Lower lobe of right lung (tissue), 2 donors: ENCODE data around the gene VASP. TPM values are rescaled to one million over a fixed set of nuclear protein-coding genes. Genes with fewer than 3 reads are reported as not detected.

ENCODE experiments used
- ATAC-seq, 2 donors: fragments of 200-7000 bp; cut with Tn5 transposase; one replicate each; pipeline ENCODE4 v1.9.1; 2020 to 2022; ENCODE audit warnings: mild to moderate bottlenecking in 2 of 2, moderate library complexity in 2 of 2
- DNase-seq: peaks from one replicate; pipeline ENCODE4 v3.0.0-alpha.2; 2020
- H3K27ac ChIP-seq: fragments of 200-600 bp; one replicate; pipeline ENCODE4 v1.8.0; 2022
- H3K27me3 ChIP-seq: fragments of 200-600 bp; one replicate; pipeline ENCODE4 v1.8.0; 2022; ENCODE audit warnings: low read depth
- H3K36me3 ChIP-seq: fragments of 200-600 bp; one replicate; pipeline ENCODE4 v1.8.0; 2022; ENCODE audit warnings: mild to moderate bottlenecking
- H3K4me1 ChIP-seq: fragments of 200-600 bp; one replicate; pipeline ENCODE4 v1.8.0; 2022
- H3K4me3 ChIP-seq: fragments of 200-600 bp; one replicate; pipeline ENCODE4 v1.8.0; 2022; ENCODE audit warnings: mild to moderate bottlenecking
- H3K9me3 ChIP-seq: fragments of 200-600 bp; one replicate; pipeline ENCODE4 v1.8.0; 2022
- intact Hi-C: fragments of 100-400 bp; cut with DNase I; formaldehyde crosslinking; loops from one replicate; pipeline ENCODE4 v1.11.0; 2022
- total RNA-seq: library from RNA; stranded (reverse); fragmentation: NEBNext Ultra II Directional; extraction: Animal tissue kit (Norgen Biotek cat#: 25700); gene quantifications from one replicate; pipeline ENCODE4 v1.2.1, GENCODE V29; 2021
- TF ChIP-seq, protein P1 (sequence below): fragments of 200-600 bp; IDR thresholded peaks from one replicate; pipeline ENCODE4 v1.8.0; 2022; ENCODE audit warnings: antibody characterized with exemption, mild to moderate bottlenecking
- donor health status: DM: no; HTN: yes; CAD: no; lungs with severe emphysema.

VASP gene
- total RNA-seq, 1 donor from 2014 or later: 190 TPM

DNA sequence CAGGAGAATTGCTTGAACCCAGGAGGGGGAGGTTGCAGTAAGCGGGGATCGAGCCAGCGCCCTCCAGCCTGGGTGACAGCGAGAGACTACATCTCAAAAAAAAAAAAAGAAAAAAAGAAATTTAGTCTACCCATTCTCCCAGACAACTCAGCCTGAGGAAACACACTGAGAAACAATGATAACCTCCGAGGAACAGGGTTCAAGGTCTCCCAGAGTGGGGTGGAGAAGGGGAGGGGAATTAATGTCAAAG, 1.4 kb upstream of the VASP start:
- intact Hi-C loops: no loop called here
- Histone ChIP-seq H3K4me3 (peak overlapping the region; percentile 100), H3K27ac (peak overlapping the region; percentile 91), H3K27me3 (no peaks in the 10 kb centered on the region), H3K4me1 (peaks cover 18% of the 10 kb centered on the region), H3K9me3 (no peaks in the 10 kb centered on the region), H3K36me3 (peaks cover 6% of the 10 kb centered on the region)
- TF ChIP-seq, protein P1, sequence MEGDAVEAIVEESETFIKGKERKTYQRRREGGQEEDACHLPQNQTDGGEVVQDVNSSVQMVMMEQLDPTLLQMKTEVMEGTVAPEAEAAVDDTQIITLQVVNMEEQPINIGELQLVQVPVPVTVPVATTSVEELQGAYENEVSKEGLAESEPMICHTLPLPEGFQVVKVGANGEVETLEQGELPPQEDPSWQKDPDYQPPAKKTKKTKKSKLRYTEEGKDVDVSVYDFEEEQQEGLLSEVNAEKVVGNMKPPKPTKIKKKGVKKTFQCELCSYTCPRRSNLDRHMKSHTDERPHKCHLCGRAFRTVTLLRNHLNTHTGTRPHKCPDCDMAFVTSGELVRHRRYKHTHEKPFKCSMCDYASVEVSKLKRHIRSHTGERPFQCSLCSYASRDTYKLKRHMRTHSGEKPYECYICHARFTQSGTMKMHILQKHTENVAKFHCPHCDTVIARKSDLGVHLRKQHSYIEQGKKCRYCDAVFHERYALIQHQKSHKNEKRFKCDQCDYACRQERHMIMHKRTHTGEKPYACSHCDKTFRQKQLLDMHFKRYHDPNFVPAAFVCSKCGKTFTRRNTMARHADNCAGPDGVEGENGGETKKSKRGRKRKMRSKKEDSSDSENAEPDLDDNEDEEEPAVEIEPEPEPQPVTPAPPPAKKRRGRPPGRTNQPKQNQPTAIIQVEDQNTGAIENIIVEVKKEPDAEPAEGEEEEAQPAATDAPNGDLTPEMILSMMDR: no peak
- ATAC-seq (no peak), DNase-seq (no peak)

DNA sequence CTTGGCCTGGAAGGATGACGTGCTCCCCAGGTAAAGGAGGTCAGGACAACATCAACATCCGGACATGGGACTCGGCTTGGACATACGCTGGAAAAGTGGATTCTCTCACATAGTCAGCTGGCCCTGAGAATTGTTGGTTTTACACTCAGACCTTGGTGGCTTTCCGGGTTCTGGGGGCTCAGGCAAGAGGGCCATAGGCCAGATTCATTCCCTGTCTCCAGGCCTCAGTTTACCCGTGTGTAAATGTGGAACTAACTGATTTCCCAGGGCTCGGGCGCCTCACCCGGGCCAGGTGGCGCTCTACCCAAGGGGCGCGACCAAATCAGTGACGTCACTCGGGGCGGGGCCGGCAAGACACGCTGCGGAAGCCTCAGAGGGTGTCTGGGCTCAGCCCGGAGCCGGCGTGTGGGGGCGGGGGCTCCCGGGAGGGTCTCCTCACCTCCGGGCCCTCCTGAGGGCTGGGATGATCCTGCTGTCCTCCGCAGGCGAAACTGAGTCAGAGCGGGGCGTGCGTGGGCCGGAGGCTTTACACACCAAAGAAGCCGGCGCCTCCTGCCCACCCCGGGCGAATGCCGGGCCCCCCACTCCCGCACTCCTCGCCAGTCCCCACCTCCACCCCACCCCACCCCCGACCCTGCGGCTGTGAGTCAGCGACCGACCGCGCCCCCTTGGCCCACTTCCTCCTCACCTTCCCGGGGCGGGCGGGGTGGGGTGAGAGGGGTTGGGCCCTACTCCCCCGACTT, 862 bp upstream of the VASP start:
- ATAC-seq (peak; percentile 89 to 92), DNase-seq (peak; percentile 97)
- H3K36me3 ChIP-seq: peaks cover 6% of the 10 kb centered on the region
- TF ChIP-seq, protein P1: peak; percentile 56
- intact Hi-C loops: no loop called here
- H3K4me3 ChIP-seq: peak overlapping the region; percentile 100
- H3K9me3 ChIP-seq: no peaks in the 10 kb centered on the region
- peaks cover 18% of the 10 kb centered on the region for H3K4me1 ChIP-seq
- H3K27ac ChIP-seq: peak overlapping the region; percentile 91
- no peaks in the 10 kb centered on the region for H3K27me3 ChIP-seq

DNA sequence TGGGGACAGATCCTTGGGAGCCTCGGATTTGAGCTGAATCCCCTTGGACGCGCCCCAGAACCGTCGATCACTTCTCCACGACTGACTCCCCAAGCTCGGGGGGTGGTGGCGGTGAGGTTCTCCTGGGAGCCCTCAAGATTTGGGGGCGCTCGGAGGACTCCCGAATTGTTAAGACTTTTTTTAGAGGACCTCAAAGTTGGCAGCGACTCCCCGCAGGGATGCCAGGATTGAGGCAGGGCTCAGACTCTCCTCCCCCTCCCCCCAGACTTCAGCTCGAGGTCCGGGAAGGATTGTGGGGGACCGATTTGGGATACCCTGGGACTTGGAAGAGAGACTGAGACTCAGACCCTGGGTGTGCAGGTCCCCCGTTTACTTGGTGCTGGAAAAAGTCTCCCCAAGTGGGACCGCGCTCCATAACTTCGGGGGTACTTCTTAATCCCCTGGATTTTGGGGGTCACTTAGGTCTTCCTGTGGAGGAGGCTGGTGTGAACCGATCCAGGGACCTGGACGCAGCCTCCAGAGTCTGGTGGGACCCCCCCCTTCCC, 665 bp downstream of the VASP start:
- intact Hi-C loops: no loop called here
- Histone ChIP-seq H3K4me1 (peaks cover 20% of the 10 kb centered on the region), H3K27ac (peak overlapping the region; percentile 91), H3K4me3 (peak overlapping the region; percentile 100), H3K27me3 (no peaks in the 10 kb centered on the region), H3K9me3 (no peaks in the 10 kb centered on the region), H3K36me3 (peaks cover 6% of the 10 kb centered on the region)
- ATAC-seq: no peak
- DNase-seq: no peak
- TF ChIP-seq, protein P1: no peak

DNA sequence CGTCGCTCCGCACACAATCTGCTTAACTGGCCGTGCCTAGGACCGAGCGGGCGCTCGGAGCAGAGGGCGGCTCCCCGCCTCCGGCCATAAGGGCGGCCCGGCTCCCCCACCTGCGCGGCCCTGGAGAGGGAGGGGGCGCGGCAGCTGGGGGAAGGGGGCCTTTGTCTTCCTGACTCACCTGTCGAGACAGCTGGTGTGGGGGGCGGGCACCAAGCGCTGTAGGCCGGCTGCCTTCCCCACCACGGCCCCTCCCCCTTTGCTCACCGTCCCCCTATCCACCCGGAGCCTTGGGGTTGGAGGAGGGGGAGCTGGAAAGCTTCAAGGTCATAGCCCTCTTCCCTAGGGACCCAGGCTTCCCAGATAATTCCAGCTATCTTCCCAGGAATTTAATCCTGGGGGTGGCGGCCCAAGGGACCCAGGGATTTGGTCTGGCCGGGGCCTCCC, 1.2 kb downstream of the VASP start:
- DNase-seq (no peak), ATAC-seq (peak; percentile 1 to 6)
- TF ChIP-seq, protein P1: no peak
- Histone ChIP-seq H3K27ac (peak overlapping the region; percentile 91), H3K4me1 (peaks cover 25% of the 10 kb centered on the region), H3K4me3 (peak overlapping the region; percentile 100), H3K27me3 (no peaks in the 10 kb centered on the region), H3K9me3 (no peaks in the 10 kb centered on the region), H3K36me3 (peaks cover 6% of the 10 kb centered on the region)
- intact Hi-C loops: no loop called here

DNA sequence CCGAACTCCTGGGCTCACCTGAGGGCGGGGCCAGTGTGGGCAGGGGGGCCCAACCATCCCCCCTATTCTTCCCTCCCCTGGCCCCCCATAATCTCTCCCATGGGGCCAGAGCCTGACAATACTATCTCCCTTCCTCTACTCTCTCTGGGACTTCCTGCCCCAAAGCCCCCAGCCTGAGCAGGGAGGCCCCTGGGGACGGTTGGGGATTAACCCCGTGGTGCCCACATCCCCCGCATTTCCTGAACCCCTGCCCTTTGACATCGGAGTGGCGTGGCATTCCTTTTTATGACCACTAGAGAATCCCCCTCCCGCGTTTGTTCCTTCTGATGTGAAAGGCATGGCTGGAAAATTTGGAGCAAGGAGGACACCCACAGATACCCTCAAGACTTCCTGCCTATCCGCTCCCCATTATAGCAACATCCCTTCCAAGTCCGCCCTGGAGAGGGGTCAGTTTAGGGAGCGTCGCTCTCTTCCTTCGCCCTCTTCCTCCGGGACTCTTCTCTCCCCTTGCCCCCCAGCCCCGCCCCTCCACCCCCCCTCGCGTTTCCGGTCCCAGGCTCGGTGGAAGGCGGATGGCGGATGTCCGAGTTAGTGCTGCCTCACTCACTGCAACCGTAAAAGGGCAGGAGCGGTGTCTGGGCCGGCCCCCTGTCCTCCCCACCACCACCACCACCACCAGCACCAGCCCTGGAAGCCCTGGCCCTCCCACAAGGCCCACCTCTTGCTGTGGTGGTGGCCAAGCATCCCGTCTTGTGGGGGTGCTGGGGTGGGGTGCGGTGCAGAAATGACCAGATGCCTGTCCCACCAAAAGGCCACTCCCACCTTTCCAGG, 1.8 kb downstream of the VASP start:
- TF ChIP-seq, protein P1: no peak
- peak; percentile 25 to 37 for ATAC-seq
- peaks cover 6% of the 10 kb centered on the region for H3K36me3 ChIP-seq
- DNase-seq: peak; percentile 84
- peak overlapping the region; percentile 91 for H3K27ac ChIP-seq
- H3K27me3 ChIP-seq: no peaks in the 10 kb centered on the region
- H3K4me1 ChIP-seq: peaks cover 32% of the 10 kb centered on the region
- intact Hi-C loops: no loop called here
- H3K4me3 ChIP-seq: peak overlapping the region; percentile 100
- no peaks in the 10 kb centered on the region for H3K9me3 ChIP-seq
